ENCODE measurements around the gene DEFB114. TPM values are rescaled to one million over a fixed set of nuclear protein-coding genes. Genes with fewer than 3 reads are reported as not detected.

DEFB114 gene
- polyA plus RNA-seq, 3 donors, result not detected

DNA sequence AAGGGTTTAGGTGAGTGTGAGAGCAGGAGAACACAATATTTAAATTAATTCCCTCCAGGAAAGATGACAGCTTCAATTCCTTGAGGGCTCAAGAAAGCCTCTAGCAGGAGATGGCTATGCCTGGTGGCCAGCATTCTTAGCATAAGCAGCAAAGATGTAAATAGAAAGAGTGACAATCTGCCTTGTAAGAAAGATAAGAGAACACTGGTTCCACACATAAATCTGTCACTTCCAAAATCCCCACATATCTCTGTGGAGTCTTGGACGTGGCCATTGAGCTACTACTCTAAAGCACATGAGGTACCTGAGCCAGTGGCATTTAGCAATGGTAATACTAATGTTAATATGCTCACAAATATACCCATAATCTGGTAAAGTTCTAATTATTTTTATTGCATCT, 29.2 kb downstream of the DEFB114 start:
- H3K36me3 Mint-ChIP-seq, result no peaks in the 10 kb centered on the region
- Histone ChIP-seq H3K4me3 (replicated peaks in 1 of 3; ENCODE audit: low read depth in 2 of 3, low read length in 3 of 3) (no peak overlapping the region), H3K27me3 (ENCODE audit: control insufficient read depth in 2 of 2, insufficient read depth in 2 of 2, low read length in 2 of 2) (no peaks in the 10 kb centered on the region), H3K36me3 (replicated peaks in 1 of 2; ENCODE audit: control insufficient read depth in 1 of 2, insufficient read depth in 2 of 2, low read length in 2 of 2) (no peaks in the 10 kb centered on the region), H3K27ac (ENCODE audit: low read depth in 1 of 2, low read length in 2 of 2) (no peak overlapping the region), H3K79me2 (ENCODE audit: insufficient read depth, low read length) (no peaks in the 10 kb centered on the region), H3K9ac (ENCODE audit: insufficient read depth, low read length, poor library complexity, severe bottlenecking) (no peak overlapping the region), H3K9me3 (replicated peaks in 1 of 2; ENCODE audit: control insufficient read depth in 1 of 2, insufficient read depth in 1 of 2, low read length in 2 of 2) (peaks cover 0 to 7% of the 10 kb centered on the region in 2 donors), H2AFZ (ENCODE audit: insufficient read depth, low read depth, low read length, poor library complexity, severe bottlenecking) (no peak overlapping the region), H3K4me2 (replicated peaks; ENCODE audit: extremely low read depth, low read length, poor library complexity, severe bottlenecking) (no peak overlapping the region), H4K20me1 (ENCODE audit: insufficient read depth, low read length) (no peaks in the 10 kb centered on the region), H3K4me1 (ENCODE audit: control insufficient read depth in 1 of 2, insufficient read depth in 2 of 2, low read length in 2 of 2) (no peaks in the 10 kb centered on the region)
- TF ChIP-seq, protein P1, sequence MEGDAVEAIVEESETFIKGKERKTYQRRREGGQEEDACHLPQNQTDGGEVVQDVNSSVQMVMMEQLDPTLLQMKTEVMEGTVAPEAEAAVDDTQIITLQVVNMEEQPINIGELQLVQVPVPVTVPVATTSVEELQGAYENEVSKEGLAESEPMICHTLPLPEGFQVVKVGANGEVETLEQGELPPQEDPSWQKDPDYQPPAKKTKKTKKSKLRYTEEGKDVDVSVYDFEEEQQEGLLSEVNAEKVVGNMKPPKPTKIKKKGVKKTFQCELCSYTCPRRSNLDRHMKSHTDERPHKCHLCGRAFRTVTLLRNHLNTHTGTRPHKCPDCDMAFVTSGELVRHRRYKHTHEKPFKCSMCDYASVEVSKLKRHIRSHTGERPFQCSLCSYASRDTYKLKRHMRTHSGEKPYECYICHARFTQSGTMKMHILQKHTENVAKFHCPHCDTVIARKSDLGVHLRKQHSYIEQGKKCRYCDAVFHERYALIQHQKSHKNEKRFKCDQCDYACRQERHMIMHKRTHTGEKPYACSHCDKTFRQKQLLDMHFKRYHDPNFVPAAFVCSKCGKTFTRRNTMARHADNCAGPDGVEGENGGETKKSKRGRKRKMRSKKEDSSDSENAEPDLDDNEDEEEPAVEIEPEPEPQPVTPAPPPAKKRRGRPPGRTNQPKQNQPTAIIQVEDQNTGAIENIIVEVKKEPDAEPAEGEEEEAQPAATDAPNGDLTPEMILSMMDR (IDR thresholded peaks at IDR 0.05), result no peak
- no peak overlapping the region for H3K4me3 Mint-ChIP-seq
- no CpG with 5 or more reads among the region's 1 CpG for WGBS (ENCODE audit: insufficient coverage)
- intact Hi-C loops (cut with micrococcal nuclease), result no loop called here
- no peaks in the 10 kb centered on the region for H3K27me3 Mint-ChIP-seq (ENCODE audit: low read depth in 3 of 3)
- no peaks in the 10 kb centered on the region for H3K4me1 Mint-ChIP-seq
- no peak overlapping the region for H3K27ac Mint-ChIP-seq
- peaks cover 0 to 6% (median 2%) of the 10 kb centered on the region in 7 donors for H3K9me3 Mint-ChIP-seq
- no peak for DNase-seq

GRCh38 chr6:49933526-49933925, 30.4 kb downstream of the DEFB114 start:
- H3K36me3 ChIP-seq (replicated peaks in 1 of 2; ENCODE audit: control insufficient read depth in 1 of 2, insufficient read depth in 2 of 2, low read length in 2 of 2), result no peaks in the 10 kb centered on the region
- DNase-seq, result peak in 1 of 3 donors; percentile 1
- no peak overlapping the region for H3K4me3 ChIP-seq (replicated peaks in 1 of 3; ENCODE audit: low read depth in 2 of 3, low read length in 3 of 3)
- H3K4me1 ChIP-seq (ENCODE audit: control insufficient read depth in 1 of 2, insufficient read depth in 2 of 2, low read length in 2 of 2), result no peaks in the 10 kb centered on the region
- no peak overlapping the region for H3K9ac ChIP-seq (ENCODE audit: insufficient read depth, low read length, poor library complexity, severe bottlenecking)
- TF ChIP-seq, protein P1 (IDR thresholded peaks at IDR 0.05), result no peak
- H3K4me2 ChIP-seq (replicated peaks; ENCODE audit: extremely low read depth, low read length, poor library complexity, severe bottlenecking), result no peak overlapping the region
- H3K79me2 ChIP-seq (ENCODE audit: insufficient read depth, low read length), result no peaks in the 10 kb centered on the region
- Mint-ChIP-seq H3K9me3 (peaks cover 0 to 6% (median 2%) of the 10 kb centered on the region in 7 donors), H3K36me3 (no peaks in the 10 kb centered on the region), H3K27me3 (ENCODE audit: low read depth in 3 of 3) (no peaks in the 10 kb centered on the region), H3K4me1 (no peaks in the 10 kb centered on the region), H3K4me3 (no peak overlapping the region), H3K27ac (no peak overlapping the region)
- intact Hi-C loops (cut with micrococcal nuclease), result no loop called here
- H3K27ac ChIP-seq (ENCODE audit: low read depth in 1 of 2, low read length in 2 of 2), result no peak overlapping the region
- H3K9me3 ChIP-seq (replicated peaks in 1 of 2; ENCODE audit: control insufficient read depth in 1 of 2, insufficient read depth in 1 of 2, low read length in 2 of 2), result peaks cover 0 to 7% of the 10 kb centered on the region in 2 donors
- H4K20me1 ChIP-seq (ENCODE audit: insufficient read depth, low read length), result no peaks in the 10 kb centered on the region
- no peaks in the 10 kb centered on the region for H3K27me3 ChIP-seq (ENCODE audit: control insufficient read depth in 2 of 2, insufficient read depth in 2 of 2, low read length in 2 of 2)
- H2AFZ ChIP-seq (ENCODE audit: insufficient read depth, low read depth, low read length, poor library complexity, severe bottlenecking), result no peak overlapping the region
- 98% methylated on average over 14 of the region's 21 CpGs for WGBS (ENCODE audit: insufficient coverage)
